GM12891 (cell line): Measurements from ENCODE around the gene LMX1A.

Experiments
- POLR2A ChIP-seq: IDR thresholded peaks from 2 replicates; pipeline ENCODE4 v1.6.1; 2011; ENCODE audit warnings: low read depth, low read length, control low read depth
- SPI1 ChIP-seq: IDR thresholded peaks from 2 replicates; pipeline ENCODE4 v1.6.1; 2011; ENCODE audit warnings: low read depth, low read length, control low read depth
- TAF1 ChIP-seq: IDR thresholded peaks from 2 replicates; pipeline ENCODE4 v1.6.1; 2011; ENCODE audit warnings: low read depth, low read length, control low read depth

GRCh38 chr1:165381745-165382505 is 25.4 kb upstream of the LMX1A start:
- TF ChIP-seq TAF1 = no peak
- no peak for TF ChIP-seq SPI1
- no peak for TF ChIP-seq POLR2A
